Measurements from ENCODE around the gene CD2AP.

CD2AP gene

DNA sequence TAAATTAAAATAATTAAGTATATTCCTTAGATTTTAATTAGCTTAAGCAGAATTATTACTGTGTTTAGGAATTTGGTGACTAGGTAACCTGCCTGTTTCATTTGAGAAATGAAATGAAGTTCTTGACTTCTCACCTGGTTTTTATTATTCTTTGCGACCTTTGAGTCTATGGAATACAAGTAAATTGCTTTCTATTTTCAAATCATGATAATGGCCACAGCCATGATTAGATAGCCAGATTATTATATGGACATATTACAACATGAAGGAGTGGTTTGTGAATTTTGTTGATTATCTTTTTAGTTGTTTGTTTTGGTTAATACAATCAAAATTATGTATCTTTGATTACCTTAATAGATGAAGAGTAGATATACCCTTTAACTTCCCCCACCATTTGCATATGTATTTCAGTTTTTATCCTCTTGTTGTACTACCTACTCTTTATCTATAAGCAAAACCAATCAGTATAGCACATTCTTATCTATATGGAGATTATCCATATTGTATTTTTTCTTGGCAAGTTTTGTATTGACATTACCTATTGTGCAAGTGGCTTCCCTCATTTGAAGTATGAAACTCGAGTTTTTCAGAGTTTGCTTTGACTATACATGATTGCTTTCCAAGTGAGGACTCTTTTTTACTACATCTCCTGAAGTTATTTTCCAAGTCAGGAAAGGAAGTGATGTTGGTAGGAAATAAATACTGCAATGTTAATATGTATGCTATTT, 47.9 kb downstream of the CD2AP start:
- TF ChIP-seq, protein P1, sequence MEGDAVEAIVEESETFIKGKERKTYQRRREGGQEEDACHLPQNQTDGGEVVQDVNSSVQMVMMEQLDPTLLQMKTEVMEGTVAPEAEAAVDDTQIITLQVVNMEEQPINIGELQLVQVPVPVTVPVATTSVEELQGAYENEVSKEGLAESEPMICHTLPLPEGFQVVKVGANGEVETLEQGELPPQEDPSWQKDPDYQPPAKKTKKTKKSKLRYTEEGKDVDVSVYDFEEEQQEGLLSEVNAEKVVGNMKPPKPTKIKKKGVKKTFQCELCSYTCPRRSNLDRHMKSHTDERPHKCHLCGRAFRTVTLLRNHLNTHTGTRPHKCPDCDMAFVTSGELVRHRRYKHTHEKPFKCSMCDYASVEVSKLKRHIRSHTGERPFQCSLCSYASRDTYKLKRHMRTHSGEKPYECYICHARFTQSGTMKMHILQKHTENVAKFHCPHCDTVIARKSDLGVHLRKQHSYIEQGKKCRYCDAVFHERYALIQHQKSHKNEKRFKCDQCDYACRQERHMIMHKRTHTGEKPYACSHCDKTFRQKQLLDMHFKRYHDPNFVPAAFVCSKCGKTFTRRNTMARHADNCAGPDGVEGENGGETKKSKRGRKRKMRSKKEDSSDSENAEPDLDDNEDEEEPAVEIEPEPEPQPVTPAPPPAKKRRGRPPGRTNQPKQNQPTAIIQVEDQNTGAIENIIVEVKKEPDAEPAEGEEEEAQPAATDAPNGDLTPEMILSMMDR (IDR thresholded peaks at IDR 0.05; ENCODE audit: insufficient read depth, low read length, poor library complexity, severe bottlenecking): no peak
- no peak for TF ChIP-seq EZH2phosphoT487 (conservative IDR thresholded peaks at IDR 0.05; ENCODE audit: low read length)
- peaks cover 98% of the 10 kb centered on the region for H3K79me2 ChIP-seq (ENCODE audit: insufficient read depth, low read length)
- no peak overlapping the region for H3K9ac ChIP-seq (ENCODE audit: low read length)
- no peak overlapping the region for H3K4me3 ChIP-seq (ENCODE audit: insufficient read depth, low read length, poor library complexity, severe bottlenecking)
- peaks cover 11% of the 10 kb centered on the region; the same call in 1 of the 2 replicates for H3F3A ChIP-seq (ENCODE audit: insufficient read depth)
- no peaks in the 10 kb centered on the region for H3K9me3 ChIP-seq (ENCODE audit: insufficient read depth, low read length)
- H3K27ac ChIP-seq (ENCODE audit: low read depth, low read length): no peak overlapping the region
- peaks cover 14% of the 10 kb centered on the region; the same call in 1 of the 2 replicates for H3K36me3 ChIP-seq (ENCODE audit: low read length)
- peaks cover 37% of the 10 kb centered on the region for H4K20me1 ChIP-seq (ENCODE audit: low read depth, low read length)
- no peak overlapping the region for H3K4me2 ChIP-seq (ENCODE audit: low read depth, low read length, poor library complexity, severe bottlenecking)
- H3K9me2 ChIP-seq (replicated peaks; ENCODE audit: insufficient read depth, low read length): no peaks in the 10 kb centered on the region
- H2AFZ ChIP-seq (ENCODE audit: low read depth, low read length, severe bottlenecking): no peak overlapping the region
- H3K27me3 ChIP-seq (ENCODE audit: low read length): no peaks in the 10 kb centered on the region

DNA sequence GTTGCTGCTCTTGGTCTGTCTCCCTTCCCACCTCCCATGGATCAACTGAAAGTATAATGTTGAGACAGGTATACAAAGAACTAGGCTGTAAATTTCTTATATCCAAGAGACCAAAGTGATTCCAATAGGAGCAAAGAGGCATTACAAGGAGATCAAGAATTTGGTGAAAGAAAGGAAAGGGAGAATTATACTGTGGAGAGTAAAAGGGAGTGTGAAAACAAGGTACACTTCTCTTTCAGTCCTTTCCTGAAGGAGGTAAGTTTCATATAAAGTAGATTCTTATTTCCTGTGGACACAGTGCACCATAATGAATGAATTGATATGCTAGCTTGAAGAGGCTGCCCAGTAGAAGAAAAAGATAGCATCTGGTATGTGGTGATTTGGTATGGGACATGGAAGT, 49.7 kb downstream of the CD2AP start:
- peaks cover 98% of the 10 kb centered on the region for H3K79me2 ChIP-seq (ENCODE audit: insufficient read depth, low read length)
- H3K9me3 ChIP-seq (ENCODE audit: insufficient read depth, low read length): no peaks in the 10 kb centered on the region
- peaks cover 14% of the 10 kb centered on the region; the same call in 1 of the 2 replicates for H3K36me3 ChIP-seq (ENCODE audit: low read length)
- no peak overlapping the region for H2AFZ ChIP-seq (ENCODE audit: low read depth, low read length, severe bottlenecking)
- no peak overlapping the region for H3K4me2 ChIP-seq (ENCODE audit: low read depth, low read length, poor library complexity, severe bottlenecking)
- no peak overlapping the region for H3K27ac ChIP-seq (ENCODE audit: low read depth, low read length)
- TF ChIP-seq EZH2phosphoT487 (conservative IDR thresholded peaks at IDR 0.05; ENCODE audit: low read length): no peak
- TF ChIP-seq, protein P1 (IDR thresholded peaks at IDR 0.05; ENCODE audit: insufficient read depth, low read length, poor library complexity, severe bottlenecking): no peak
- H4K20me1 ChIP-seq (ENCODE audit: low read depth, low read length): peaks cover 33% of the 10 kb centered on the region
- H3K9ac ChIP-seq (ENCODE audit: low read length): no peak overlapping the region
- H3K4me3 ChIP-seq (ENCODE audit: insufficient read depth, low read length, poor library complexity, severe bottlenecking): no peak overlapping the region
- no peaks in the 10 kb centered on the region for H3K9me2 ChIP-seq (replicated peaks; ENCODE audit: insufficient read depth, low read length)
- H3F3A ChIP-seq (ENCODE audit: insufficient read depth): peaks cover 13% of the 10 kb centered on the region; the same call in 1 of the 2 replicates
- H3K27me3 ChIP-seq (ENCODE audit: low read length): no peaks in the 10 kb centered on the region

DNA sequence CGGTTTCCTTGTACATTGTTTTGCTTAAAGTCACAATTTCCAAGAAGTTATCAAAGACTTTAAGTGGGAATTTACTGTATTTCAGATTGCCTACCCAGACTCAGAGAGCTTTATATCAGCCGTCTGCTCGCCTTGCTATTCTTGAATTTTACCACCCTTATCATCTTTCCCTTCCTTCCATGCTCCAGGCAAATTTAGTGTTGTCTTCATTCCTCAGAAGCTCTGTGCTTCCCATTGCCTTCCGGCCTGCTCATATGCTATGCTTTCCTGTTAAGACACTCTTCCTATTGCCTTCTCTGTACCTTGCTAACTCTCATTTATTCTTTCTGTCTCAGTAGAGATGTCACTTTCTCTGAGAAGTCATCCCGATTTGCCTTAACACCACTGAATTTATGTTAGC, 52.1 kb downstream of the CD2AP start:
- peaks cover 94% of the 10 kb centered on the region for H3K79me2 ChIP-seq (ENCODE audit: insufficient read depth, low read length)

More for the DNA sequence above, 52.1 kb downstream of the CD2AP start:
- Histone ChIP-seq H3K27ac (ENCODE audit: low read depth, low read length) (no peak overlapping the region), H3K4me3 (ENCODE audit: insufficient read depth, low read length, poor library complexity, severe bottlenecking) (no peak overlapping the region), H3K4me2 (ENCODE audit: low read depth, low read length, poor library complexity, severe bottlenecking) (no peak overlapping the region), H2AFZ (ENCODE audit: low read depth, low read length, severe bottlenecking) (no peak overlapping the region), H3K9me2 (replicated peaks; ENCODE audit: insufficient read depth, low read length) (no peaks in the 10 kb centered on the region), H3K27me3 (ENCODE audit: low read length) (no peaks in the 10 kb centered on the region), H3F3A (ENCODE audit: insufficient read depth) (peaks cover 8% of the 10 kb centered on the region; the same call in 1 of the 2 replicates), H3K9me3 (ENCODE audit: insufficient read depth, low read length) (no peaks in the 10 kb centered on the region), H3K9ac (ENCODE audit: low read length) (no peak overlapping the region), H4K20me1 (ENCODE audit: low read depth, low read length) (peaks cover 28% of the 10 kb centered on the region), H3K36me3 (ENCODE audit: low read length) (peaks cover 25% of the 10 kb centered on the region)
- TF ChIP-seq EZH2phosphoT487 (conservative IDR thresholded peaks at IDR 0.05; ENCODE audit: low read length): no peak
- TF ChIP-seq, protein P1 (IDR thresholded peaks at IDR 0.05; ENCODE audit: insufficient read depth, low read length, poor library complexity, severe bottlenecking): no peak
